Gastrocnemius medialis (tissue), 4 donors: ENCODE data around the gene TAF3. TPM values are rescaled to one million over a fixed set of nuclear protein-coding genes. Genes with fewer than 3 reads are reported as not detected.

Experiments used
- ATAC-seq, 2 donors: fragments of 150-250 bp; one replicate each; pipeline ENCODE4 v1.9.1; 2016
- DNase-seq, 2 donors: peaks; one replicate each; pipeline ENCODE4 v3.0.0-alpha.2; 2019
- H3K27ac ChIP-seq, 4 donors: fragments of 200-600 bp; sonication (generic); 1 replicate in 1 of 4; 2 replicates in 3 of 4; pipeline ENCODE4 v1.5.1; 2016 to 2018; ENCODE audit warnings: mild to moderate bottlenecking in 2 of 4, moderate library complexity in 1 of 4
- H3K27me3 ChIP-seq, 3 donors: fragments of 200-600 bp; sonication (generic) in 2 of 3; 1 replicate in 1 of 3; 2 replicates in 2 of 3; pipeline versions ENCODE4 v1.5.1 to v1.6.0; 2016 to 2019; ENCODE audit warnings: mild to moderate bottlenecking in 1 of 3, moderate library complexity in 1 of 3
- H3K36me3 ChIP-seq, 2 donors: fragments of 200-600 bp; sonication (generic) in 1 of 2; one replicate each; pipeline ENCODE4 v1.5.1; 2017 to 2018
- H3K4me1 ChIP-seq, 2 donors: fragments of 200-600 bp; sonication (generic) in 1 of 2; one replicate each; pipeline ENCODE4 v1.5.1; 2016 to 2017; ENCODE audit warnings: mild to moderate bottlenecking in 2 of 2
- H3K4me3 ChIP-seq, 4 donors: fragments of 200-600 bp; sonication (generic) in 3 of 4; 1 replicate in 1 of 4; 2 replicates in 3 of 4; pipeline ENCODE4 v1.5.1; 2016 to 2019; ENCODE audit warnings: mild to moderate bottlenecking in 2 of 4
- H3K9me3 ChIP-seq, 3 donors: fragments of 200-600 bp; sonication (generic) in 2 of 3; 1 replicate in 1 of 3; 2 replicates in 2 of 3; pipeline ENCODE4 v1.5.1; 2016 to 2019
- POLR2A ChIP-seq, 2 donors: fragments of 450-650 bp; IDR thresholded peaks; one replicate each; pipeline ENCODE4 v1.6.1; 2017; ENCODE audit warnings: antibody characterized with exemption in 2 of 2, mild to moderate bottlenecking in 2 of 2, moderate library complexity in 2 of 2
- in situ Hi-C, 4 donors: fragments of 200-750 bp; cut with MboI; loops; one replicate each; pipeline versions ENCODE4 v1.15.0 to v1.8.0; 2017; ENCODE audit warnings: low sequenced_read_pairs in 4 of 4
- intact Hi-C: fragments of 100-400 bp; cut with DNase I; formaldehyde crosslinking; loops from one replicate; pipeline ENCODE4 v1.15.1; 2023; ENCODE audit warnings: low total_unique reads
- total RNA-seq, 4 donors: library from RNA; depleted of rRNA; stranded (reverse); fragments of >200 nt; gene quantifications; one replicate each; pipeline versions ENCODE4 v1.1.0 to v1.2.3, GENCODE V29; 2016
- TF ChIP-seq, protein P1 (sequence below), 5 experiments: fragments of 450-650 bp in 3 of 5; fragments of 200-600 bp in 2 of 5; sonication (generic) in 2 of 5; IDR thresholded peaks in 4 of 5; conservative IDR thresholded peaks in 1 of 5; 1 replicate in 4 of 5; 2 replicates in 1 of 5; pipeline ENCODE4 v1.5.1; 2016 to 2019; ENCODE audit warnings: antibody characterized with exemption in 5 of 5, mild to moderate bottlenecking in 3 of 5, moderate library complexity in 3 of 5

Gene TAF3
- total RNA-seq, 4 donors from 2014 or later = 5.0 to 14.8 (median 9.6) TPM

DNA sequence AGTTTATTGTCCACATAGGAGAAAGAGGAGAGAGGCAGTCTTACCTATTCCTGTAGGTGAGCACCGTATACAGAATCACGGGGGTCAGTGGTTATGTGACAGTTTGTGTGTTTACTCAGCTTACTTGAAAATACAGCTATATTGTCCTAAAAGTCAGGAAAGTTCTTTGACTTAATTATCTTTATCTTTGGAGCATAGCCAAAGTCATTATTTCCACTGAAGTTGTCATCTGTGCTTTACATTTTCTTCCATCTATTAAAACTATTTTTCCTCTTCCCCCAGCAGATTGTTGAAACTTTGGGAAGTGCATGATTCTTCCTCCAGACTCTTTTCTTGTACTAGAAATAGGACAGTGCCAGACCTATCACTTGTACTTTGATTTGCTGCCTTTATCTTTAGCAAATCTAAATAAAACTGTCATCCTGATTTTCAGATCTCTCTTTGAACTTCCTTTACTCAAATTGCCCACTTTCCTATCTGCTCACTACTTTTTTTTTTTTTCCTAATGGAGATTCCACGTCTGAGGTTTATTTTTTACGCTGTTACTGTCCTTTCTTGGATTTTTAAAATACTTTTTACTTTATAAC is 58.3 kb downstream of the TAF3 start:
- intact Hi-C loops (loop anchor here (10.0 kb wide), 1 partner anchor 1428 kb away; no protein-coding TSS in a partner anchor), in situ Hi-C loops (loop anchor here in 1 of 4 donors (10.0 kb wide), 1 partner anchor 1328 kb away; no protein-coding TSS in a partner anchor)
- H3K9me3 ChIP-seq = no peaks in the 10 kb centered on the region
- ATAC-seq (no peak), DNase-seq (no peak)
- no peaks in the 10 kb centered on the region for H3K27me3 ChIP-seq
- no peak overlapping the region for H3K27ac ChIP-seq
- no peak overlapping the region for H3K4me3 ChIP-seq
- H3K36me3 ChIP-seq = no peaks in the 10 kb centered on the region
- TF ChIP-seq, protein P1, sequence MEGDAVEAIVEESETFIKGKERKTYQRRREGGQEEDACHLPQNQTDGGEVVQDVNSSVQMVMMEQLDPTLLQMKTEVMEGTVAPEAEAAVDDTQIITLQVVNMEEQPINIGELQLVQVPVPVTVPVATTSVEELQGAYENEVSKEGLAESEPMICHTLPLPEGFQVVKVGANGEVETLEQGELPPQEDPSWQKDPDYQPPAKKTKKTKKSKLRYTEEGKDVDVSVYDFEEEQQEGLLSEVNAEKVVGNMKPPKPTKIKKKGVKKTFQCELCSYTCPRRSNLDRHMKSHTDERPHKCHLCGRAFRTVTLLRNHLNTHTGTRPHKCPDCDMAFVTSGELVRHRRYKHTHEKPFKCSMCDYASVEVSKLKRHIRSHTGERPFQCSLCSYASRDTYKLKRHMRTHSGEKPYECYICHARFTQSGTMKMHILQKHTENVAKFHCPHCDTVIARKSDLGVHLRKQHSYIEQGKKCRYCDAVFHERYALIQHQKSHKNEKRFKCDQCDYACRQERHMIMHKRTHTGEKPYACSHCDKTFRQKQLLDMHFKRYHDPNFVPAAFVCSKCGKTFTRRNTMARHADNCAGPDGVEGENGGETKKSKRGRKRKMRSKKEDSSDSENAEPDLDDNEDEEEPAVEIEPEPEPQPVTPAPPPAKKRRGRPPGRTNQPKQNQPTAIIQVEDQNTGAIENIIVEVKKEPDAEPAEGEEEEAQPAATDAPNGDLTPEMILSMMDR (IDR thresholded peaks at IDR 0.05 in 4 of 5, conservative IDR thresholded peaks at IDR 0.05 in 1 of 5) = no peak
- TF ChIP-seq POLR2A (IDR thresholded peaks at IDR 0.05) = no peak
- peaks cover 0 to 4% of the 10 kb centered on the region in 2 donors for H3K4me1 ChIP-seq

- Histone ChIP-seq H3K36me3 (no peaks in the 10 kb centered on the region), H3K4me3 (no peak overlapping the region), H3K9me3 (no peaks in the 10 kb centered on the region), H3K27me3 (no peaks in the 10 kb centered on the region), H3K27ac (no peak overlapping the region), H3K4me1 (no peaks in the 10 kb centered on the region)
- TF ChIP-seq POLR2A (IDR thresholded peaks at IDR 0.05) = no peak
- TF ChIP-seq, protein P1 (IDR thresholded peaks at IDR 0.05 in 4 of 5, conservative IDR thresholded peaks at IDR 0.05 in 1 of 5) = no peak
- DNase-seq (no peak), ATAC-seq (no peak)
- in situ Hi-C loops (no loop called here), intact Hi-C loops (no loop called here)
These were observed 62.8 kb downstream of the TAF3 start for GRCh38 chr10:7881119-7881518.

DNA sequence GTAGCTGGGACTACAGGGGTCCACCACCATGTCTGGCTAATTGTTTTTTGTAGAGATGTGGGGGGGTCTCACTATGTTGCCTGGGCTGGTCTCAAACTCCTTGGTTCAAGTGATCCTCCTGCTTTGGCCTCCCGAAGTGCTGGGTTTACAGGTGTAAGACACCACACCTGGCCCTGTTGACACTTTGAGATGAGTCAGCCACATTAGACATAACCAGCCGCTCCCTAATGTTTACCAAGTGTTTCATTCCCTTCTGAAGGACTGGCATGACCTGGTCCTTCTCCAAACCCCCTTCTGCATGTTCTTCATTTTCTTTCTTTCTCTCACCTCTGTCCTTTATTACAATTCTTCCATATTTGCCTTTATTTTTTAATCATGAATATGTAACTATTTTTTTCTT is 67.8 kb downstream of the TAF3 start:
- no peaks in the 10 kb centered on the region for H3K36me3 ChIP-seq
- intact Hi-C loops = no loop called here
- TF ChIP-seq POLR2A (IDR thresholded peaks at IDR 0.05) = no peak
- TF ChIP-seq, protein P1 (IDR thresholded peaks at IDR 0.05 in 4 of 5, conservative IDR thresholded peaks at IDR 0.05 in 1 of 5) = no peak
- ATAC-seq (no peak), DNase-seq (no peak)
- no peaks in the 10 kb centered on the region for H3K4me1 ChIP-seq
- H3K27me3 ChIP-seq = no peaks in the 10 kb centered on the region
- no peak overlapping the region for H3K4me3 ChIP-seq
- H3K9me3 ChIP-seq = no peaks in the 10 kb centered on the region
- H3K27ac ChIP-seq = no peak overlapping the region
- in situ Hi-C loops = no loop called here

DNA sequence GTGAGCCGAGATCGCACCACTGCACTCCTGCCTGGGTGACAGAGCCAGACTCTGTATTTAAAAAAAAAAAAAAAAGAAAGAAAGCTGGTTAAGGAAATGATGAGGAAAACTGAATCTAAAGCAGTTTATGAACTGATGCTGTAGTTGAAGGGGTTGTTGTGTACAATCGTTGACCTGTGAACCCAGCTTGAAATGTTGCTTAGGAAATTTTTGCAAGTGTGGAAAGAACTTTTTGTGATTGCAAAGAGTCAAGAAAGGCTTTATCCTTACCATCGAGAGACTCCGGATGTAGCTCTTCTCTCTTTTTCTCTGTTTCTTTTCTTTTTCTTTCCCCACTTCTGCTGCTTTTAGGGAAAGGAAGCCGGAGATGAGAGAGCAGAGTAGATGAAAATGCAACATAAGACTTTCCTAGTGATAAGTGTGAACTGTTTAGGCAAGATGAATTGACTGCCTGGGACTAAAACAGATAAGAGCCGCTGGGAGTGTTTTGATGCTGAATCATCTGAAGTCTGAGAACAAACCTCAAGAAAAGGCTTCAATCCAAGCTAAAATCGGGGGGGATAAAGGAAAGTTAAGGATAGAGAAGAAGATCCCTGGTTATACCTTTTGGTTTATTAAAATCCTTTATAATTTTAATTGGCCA is 69.0 kb downstream of the TAF3 start:
- Histone ChIP-seq H3K27me3 (no peaks in the 10 kb centered on the region), H3K4me3 (no peak overlapping the region), H3K36me3 (no peaks in the 10 kb centered on the region), H3K27ac (no peak overlapping the region), H3K4me1 (no peaks in the 10 kb centered on the region), H3K9me3 (no peaks in the 10 kb centered on the region)
- intact Hi-C loops = no loop called here
- TF ChIP-seq, protein P1 (IDR thresholded peaks at IDR 0.05 in 4 of 5, conservative IDR thresholded peaks at IDR 0.05 in 1 of 5) = no peak
- no peak for TF ChIP-seq POLR2A (IDR thresholded peaks at IDR 0.05)
- no peak for DNase-seq
- ATAC-seq = no peak
- in situ Hi-C loops = no loop called here
